Anterior cingulate cortex (tissue), 58 donors: ENCODE measurements around the gene THSD4.
"Not testable (repeated sequence)": the region's sequence is repeated elsewhere in the genome, so short reads cannot be mapped to it uniquely, and the experiment has no call there.

Source experiments
- DNase-seq, 58 donors: peaks; one replicate each; lab custom pipeline; 2025; lab: John Stamatoyannopoulos, UW

The THSD4 gene

GRCh38 chr15:71213943-71214342, 98.7 kb downstream of the THSD4 start:
- not testable (repeated sequence) for DNase-seq

- DNase-seq, result no peak
Observed at GRCh38 chr15:71215126-71215894, 100.0 kb downstream of the THSD4 start.

- no peak for DNase-seq
Observed at GRCh38 chr15:71218272-71218805, 103.1 kb downstream of the THSD4 start.

GRCh38 chr15:71219101-71219500, 103.8 kb downstream of the THSD4 start:
- DNase-seq, result no peak

- peak in 1 of 58 donors; percentile 4 for DNase-seq
Observed at GRCh38 chr15:71219645-71220044, 104.4 kb downstream of the THSD4 start.

GRCh38 chr15:71220828-71221227, 105.6 kb downstream of the THSD4 start:
- no peak for DNase-seq

GRCh38 chr15:71221417-71221816, 106.1 kb downstream of the THSD4 start:
- no peak for DNase-seq

- no peak for DNase-seq
Observed at GRCh38 chr15:71223516-71223915, 108.2 kb downstream of the THSD4 start.

- DNase-seq, result no peak
Observed at GRCh38 chr15:71224024-71224423, 108.8 kb downstream of the THSD4 start.

- DNase-seq, result no peak
Observed at GRCh38 chr15:71225851-71226250, 110.6 kb downstream of the THSD4 start.

GRCh38 chr15:71226536-71227455, 111.5 kb downstream of the THSD4 start:
- no peak for DNase-seq

GRCh38 chr15:71228403-71228802, 113.1 kb downstream of the THSD4 start:
- no peak for DNase-seq

GRCh38 chr15:71230303-71230702, 115.0 kb downstream of the THSD4 start:
- DNase-seq, result no peak

GRCh38 chr15:71231758-71232157, 116.5 kb downstream of the THSD4 start:
- no peak for DNase-seq

GRCh38 chr15:71232411-71232810, 117.1 kb downstream of the THSD4 start:
- no peak for DNase-seq

- peak in 30 of 58 donors; percentile 3 to 63 (median 15) for DNase-seq
Observed at GRCh38 chr15:71237456-71238188, 122.4 kb downstream of the THSD4 start.

- DNase-seq, result no peak
Observed at GRCh38 chr15:71238926-71239325, 123.7 kb downstream of the THSD4 start.

- DNase-seq, result no peak
Observed at GRCh38 chr15:71239592-71240364, 124.5 kb downstream of the THSD4 start.

- DNase-seq, result no peak
Observed at GRCh38 chr15:71242292-71242691, 127.0 kb downstream of the THSD4 start.

GRCh38 chr15:71244250-71244649, 129.0 kb downstream of the THSD4 start:
- DNase-seq, result no peak
